Stimulated activated CD4-positive, alpha-beta T cell treated with anti-CD3 and anti-CD28 coated beads, Interleukin-2, amount 100 ng/mL, for 4 hours (primary cell): ENCODE data around the gene FAM200A.
A peak's percentile ranks its signal among the peaks of the same experiment; 100 is the strongest.
"Not testable (repeated sequence)": the region's sequence is repeated elsewhere in the genome, so short reads cannot be mapped to it uniquely, and the experiment has no call there.

Source experiments
- DNase-seq: peaks from one replicate; pipeline ENCODE4 v3.0.0-alpha.2; 2020; ENCODE audit warnings: low read depth

Gene FAM200A

GRCh38 chr7:99504281-99504602 is 47.7 kb downstream of the FAM200A start:
- DNase-seq: no peak

GRCh38 chr7:99501236-99501635 is 50.7 kb downstream of the FAM200A start:
- DNase-seq: not testable (repeated sequence)

- DNase-seq: no peak
Measured at GRCh38 chr7:99500637-99501009, 51.3 kb downstream of the FAM200A start.

GRCh38 chr7:99499721-99500636 is 51.9 kb downstream of the FAM200A start, which contains the start of gene ZNF394:
Gene ZNF394 (minus strand): TSS chr7:99500281. CDS start chr7:99500093, 188 bp downstream.
- DNase-seq: peak; percentile 85

- no peak for DNase-seq
Measured at GRCh38 chr7:99499371-99499720, 52.6 kb downstream of the FAM200A start.

- DNase-seq: no peak
Measured at GRCh38 chr7:99498546-99498944, 53.4 kb downstream of the FAM200A start.

- no peak for DNase-seq
Measured at GRCh38 chr7:99497766-99498545, 54.0 kb downstream of the FAM200A start.
